Measurements from ENCODE around the gene ALG11.

- no peak for TF ChIP-seq CTCF (IDR thresholded peaks at IDR 0.05; ENCODE audit: low read length)
- no peak for TF ChIP-seq EZH2 (IDR thresholded peaks at IDR 0.05; ENCODE audit: borderline replicate concordance, low read length)
These were observed 30.8 kb upstream of the ALG11 start for GRCh38 chr13:51981355-51981754.
